ENCODE measurements around the gene CCP110. TPM values are rescaled to one million over a fixed set of nuclear protein-coding genes. Genes with fewer than 3 reads are reported as not detected.

Gene CCP110
- total RNA-seq, 2 donors from 2014 or later = 8.2 to 11.1 TPM

DNA sequence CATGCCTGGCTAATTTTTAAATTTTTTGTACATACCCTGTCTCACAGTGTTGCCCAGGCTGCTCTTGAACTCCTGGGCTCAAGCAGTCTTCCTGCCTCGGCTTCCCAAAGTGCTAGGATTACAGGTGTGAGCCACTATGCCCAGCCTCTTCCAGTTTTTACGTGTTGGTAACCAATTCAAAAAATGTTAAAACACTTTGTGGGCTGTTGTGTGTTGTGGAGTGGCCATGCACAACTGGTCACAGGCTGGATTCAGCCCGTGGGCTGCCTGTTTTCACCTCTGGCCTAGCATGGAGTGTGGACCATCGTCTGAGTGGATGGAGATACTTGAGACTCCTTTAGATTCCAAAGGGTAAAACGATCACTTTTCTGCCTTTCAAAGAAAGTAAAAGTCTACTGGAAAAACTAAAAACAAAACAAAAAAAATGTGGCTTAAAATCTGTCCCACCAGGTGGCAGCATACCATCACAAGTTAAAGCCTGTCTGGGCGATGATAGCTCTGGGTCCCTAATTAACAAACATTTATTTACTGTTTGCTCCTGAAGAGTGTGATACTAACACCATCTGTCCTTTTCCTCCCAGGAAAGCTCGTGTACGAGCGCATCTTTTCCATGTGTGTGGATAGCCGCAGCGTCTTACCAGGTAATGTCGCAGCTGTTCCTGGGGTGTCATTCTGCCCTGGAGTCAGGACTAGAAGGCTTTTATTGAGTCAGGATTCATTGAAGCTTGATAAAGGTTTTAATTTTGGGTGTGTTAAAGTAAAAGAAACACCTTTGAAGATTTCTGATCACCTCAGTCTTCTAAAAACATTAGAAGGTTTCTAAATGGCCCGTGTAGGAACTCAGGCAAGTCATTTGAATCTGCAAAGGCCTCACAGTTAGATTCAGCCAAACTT, 77.6 kb downstream of the CCP110 start:
- no peak overlapping the region for H3K27ac ChIP-seq
- TF ChIP-seq, protein P1, sequence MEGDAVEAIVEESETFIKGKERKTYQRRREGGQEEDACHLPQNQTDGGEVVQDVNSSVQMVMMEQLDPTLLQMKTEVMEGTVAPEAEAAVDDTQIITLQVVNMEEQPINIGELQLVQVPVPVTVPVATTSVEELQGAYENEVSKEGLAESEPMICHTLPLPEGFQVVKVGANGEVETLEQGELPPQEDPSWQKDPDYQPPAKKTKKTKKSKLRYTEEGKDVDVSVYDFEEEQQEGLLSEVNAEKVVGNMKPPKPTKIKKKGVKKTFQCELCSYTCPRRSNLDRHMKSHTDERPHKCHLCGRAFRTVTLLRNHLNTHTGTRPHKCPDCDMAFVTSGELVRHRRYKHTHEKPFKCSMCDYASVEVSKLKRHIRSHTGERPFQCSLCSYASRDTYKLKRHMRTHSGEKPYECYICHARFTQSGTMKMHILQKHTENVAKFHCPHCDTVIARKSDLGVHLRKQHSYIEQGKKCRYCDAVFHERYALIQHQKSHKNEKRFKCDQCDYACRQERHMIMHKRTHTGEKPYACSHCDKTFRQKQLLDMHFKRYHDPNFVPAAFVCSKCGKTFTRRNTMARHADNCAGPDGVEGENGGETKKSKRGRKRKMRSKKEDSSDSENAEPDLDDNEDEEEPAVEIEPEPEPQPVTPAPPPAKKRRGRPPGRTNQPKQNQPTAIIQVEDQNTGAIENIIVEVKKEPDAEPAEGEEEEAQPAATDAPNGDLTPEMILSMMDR (IDR thresholded peaks at IDR 0.05) = peak; percentile 47
- no peaks in the 10 kb centered on the region for H3K4me1 ChIP-seq
- no peaks in the 10 kb centered on the region for H3K36me3 ChIP-seq
- intact Hi-C loops (cut with DNase I) = loop anchor here (1.0 kb wide), 1 partner anchor 285 kb away; no protein-coding TSS in a partner anchor
- DNase-seq = peak; percentile 33
- no peaks in the 10 kb centered on the region for H3K9me3 ChIP-seq
- no peak overlapping the region for H3K9ac ChIP-seq (ENCODE audit: low read depth in 2 of 2, low read length in 2 of 2)
- no peak overlapping the region for H3K4me3 ChIP-seq
- H3K27me3 ChIP-seq = no peaks in the 10 kb centered on the region

Other genes starting within 250 kb of the CCP110 start
- gene CLEC19A, start 238.2 kb upstream of the CCP110 start, total RNA-seq = not detected
- gene TMC5, start 106.1 kb upstream of the CCP110 start, total RNA-seq = 100 to 1,000 TPM in 1 of 2 donors, 10 to 100 TPM in 1; 54.5 to 113 TPM
- gene GDE1, start 1.8 kb upstream of the CCP110 start, total RNA-seq = 100 to 1,000 TPM in 1 of 2 donors, 10 to 100 TPM in 1; 81.6 to 128 TPM
- gene VPS35L, start 31.8 kb downstream of the CCP110 start, total RNA-seq = 10 to 100 TPM; 38.0 to 43.7 TPM
- 10 to 100 TPM; 14.2 to 28.0 TPM for gene KNOP1, start 194.3 kb downstream of the CCP110 start, total RNA-seq
- 10 to 100 TPM; 13.1 to 13.2 TPM for gene IQCK, start 194.3 kb downstream of the CCP110 start, total RNA-seq